AG09309 (cell line): ENCODE results near the gene SOX6.

Experiments
- DNase-seq: peaks from one replicate; pipeline ENCODE4 v3.0.0-alpha.2; 2010; ENCODE audit warnings: low read depth
- H3K4me3 ChIP-seq: 2 replicates; pipeline ENCODE4 v1.5.1; 2011; ENCODE audit warnings: mild to moderate bottlenecking, low read depth, low read length, moderate library complexity; ENCODE audit not compliant: control insufficient read depth
- TF ChIP-seq, protein P1 (sequence below): IDR thresholded peaks from 2 replicates; pipeline ENCODE4 v1.5.1; 2011; ENCODE audit warnings: mild to moderate bottlenecking, low read depth, low read length, inconsistent platforms; ENCODE audit not compliant: insufficient read depth, control insufficient read depth; ENCODE audit errors: missing control alignments

SOX6 gene

DNA sequence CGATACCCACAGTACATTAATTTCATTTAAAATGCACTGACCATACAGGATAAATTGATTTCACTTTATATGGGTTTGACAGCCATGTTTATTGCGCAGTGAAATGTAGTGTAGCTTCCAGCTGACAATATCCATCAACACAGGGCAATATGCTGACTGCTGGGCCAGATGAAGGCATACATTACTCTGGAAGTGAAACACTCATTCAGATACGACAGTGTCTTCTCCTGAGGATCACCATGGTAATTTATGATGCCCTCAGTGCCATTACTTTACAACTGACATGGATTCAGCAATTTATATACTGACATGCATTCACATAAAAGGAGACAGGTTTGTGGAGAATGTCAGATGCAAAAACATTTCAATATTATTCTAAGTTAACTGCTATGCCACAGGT is 365.1 kb downstream of the SOX6 start:
- TF ChIP-seq, protein P1, sequence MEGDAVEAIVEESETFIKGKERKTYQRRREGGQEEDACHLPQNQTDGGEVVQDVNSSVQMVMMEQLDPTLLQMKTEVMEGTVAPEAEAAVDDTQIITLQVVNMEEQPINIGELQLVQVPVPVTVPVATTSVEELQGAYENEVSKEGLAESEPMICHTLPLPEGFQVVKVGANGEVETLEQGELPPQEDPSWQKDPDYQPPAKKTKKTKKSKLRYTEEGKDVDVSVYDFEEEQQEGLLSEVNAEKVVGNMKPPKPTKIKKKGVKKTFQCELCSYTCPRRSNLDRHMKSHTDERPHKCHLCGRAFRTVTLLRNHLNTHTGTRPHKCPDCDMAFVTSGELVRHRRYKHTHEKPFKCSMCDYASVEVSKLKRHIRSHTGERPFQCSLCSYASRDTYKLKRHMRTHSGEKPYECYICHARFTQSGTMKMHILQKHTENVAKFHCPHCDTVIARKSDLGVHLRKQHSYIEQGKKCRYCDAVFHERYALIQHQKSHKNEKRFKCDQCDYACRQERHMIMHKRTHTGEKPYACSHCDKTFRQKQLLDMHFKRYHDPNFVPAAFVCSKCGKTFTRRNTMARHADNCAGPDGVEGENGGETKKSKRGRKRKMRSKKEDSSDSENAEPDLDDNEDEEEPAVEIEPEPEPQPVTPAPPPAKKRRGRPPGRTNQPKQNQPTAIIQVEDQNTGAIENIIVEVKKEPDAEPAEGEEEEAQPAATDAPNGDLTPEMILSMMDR, result no peak
- no peak overlapping the region for H3K4me3 ChIP-seq
- DNase-seq, result no peak

DNA sequence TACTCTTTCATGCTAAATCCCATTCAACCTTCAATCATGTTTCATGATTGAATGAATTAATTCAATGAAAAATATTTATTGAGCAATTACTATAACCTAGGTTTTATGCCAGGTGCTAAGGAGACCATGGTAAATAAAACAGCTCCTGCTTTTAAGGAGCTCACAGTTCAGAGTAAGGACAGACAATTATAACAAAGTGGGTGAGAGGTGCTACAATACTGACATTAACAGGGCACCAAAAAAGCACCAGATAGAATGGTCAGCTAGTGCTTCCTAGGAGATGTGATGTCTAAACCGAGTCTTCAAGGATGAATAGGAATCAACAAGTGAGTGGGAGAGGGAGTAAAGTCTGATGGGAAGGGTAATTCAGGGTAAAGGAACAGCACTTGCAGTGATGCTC is 366.7 kb downstream of the SOX6 start:
- no peak for DNase-seq
- TF ChIP-seq, protein P1, result no peak
- H3K4me3 ChIP-seq, result no peak overlapping the region

DNA sequence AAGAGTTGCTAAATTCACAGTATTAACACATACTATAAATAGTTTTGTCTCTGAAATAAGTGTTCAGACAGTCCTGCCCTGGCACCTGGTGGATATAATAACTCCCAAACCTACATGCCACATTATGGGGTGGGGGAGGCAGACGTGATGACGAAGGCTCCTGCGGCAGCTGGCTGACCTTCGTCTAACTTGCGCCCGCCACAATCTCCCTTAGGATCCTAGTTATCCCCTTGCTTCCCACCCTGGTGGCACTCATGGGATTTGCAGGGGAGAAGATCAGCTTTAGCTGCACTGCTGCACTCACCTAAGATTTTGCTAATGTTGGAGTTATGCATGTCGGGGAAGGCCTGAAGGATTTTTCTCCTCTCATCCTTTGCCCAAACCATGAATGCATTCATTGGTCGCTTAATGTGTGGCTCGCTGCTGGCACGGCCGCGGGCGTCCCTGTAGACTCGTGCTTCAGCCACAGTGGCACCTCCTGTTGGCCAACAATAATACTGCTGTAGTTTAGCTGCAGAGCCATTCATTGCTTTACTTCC is 367.6 kb downstream of the SOX6 start:
- TF ChIP-seq, protein P1, result peak; percentile 3
- DNase-seq, result no peak
- H3K4me3 ChIP-seq, result no peak overlapping the region

DNA sequence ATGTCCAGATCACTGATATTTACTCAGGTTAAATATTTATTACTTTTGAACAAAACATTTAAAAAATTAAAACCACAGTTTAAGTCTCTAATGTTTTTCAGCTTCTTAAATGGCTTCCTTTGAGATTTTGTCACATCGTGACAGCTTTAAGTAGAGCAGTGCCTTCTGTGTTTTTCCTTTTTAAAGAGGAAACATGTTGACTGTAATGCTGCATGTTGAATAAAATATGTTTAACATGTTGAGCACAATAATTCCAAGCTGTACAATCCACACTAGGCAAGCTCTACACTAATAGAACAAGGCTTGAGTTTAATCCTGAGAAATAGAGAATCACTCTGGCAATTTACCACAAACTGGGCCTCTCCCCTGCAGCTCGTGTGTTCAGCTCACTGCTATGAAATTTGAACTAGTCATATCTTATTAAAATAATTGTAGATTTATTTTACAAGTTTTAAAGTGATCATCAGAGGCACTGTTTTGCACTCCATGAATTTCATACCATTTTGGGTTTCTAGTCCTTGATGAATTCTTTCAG is 368.3 kb downstream of the SOX6 start:
- TF ChIP-seq, protein P1, result no peak
- DNase-seq, result no peak
- no peak overlapping the region for H3K4me3 ChIP-seq

DNA sequence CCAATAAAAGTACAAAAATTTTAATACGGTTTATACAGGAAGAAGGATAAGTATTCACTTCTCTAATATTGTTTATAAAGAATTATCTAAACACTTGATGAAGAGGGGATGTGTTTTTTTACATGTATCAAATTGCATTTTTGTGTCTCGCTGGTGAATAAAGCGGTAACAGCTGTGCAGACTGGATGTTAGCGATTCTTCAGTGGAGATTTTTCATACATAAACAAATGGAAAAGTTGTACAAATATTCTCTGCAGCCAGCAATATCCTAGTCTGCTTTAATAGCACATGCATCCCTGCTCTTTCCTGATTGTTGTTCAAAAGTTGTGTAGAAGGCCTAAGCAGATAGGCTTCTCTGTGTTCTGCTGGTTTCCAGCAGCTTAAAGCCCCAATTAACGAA is 369.3 kb downstream of the SOX6 start:
- TF ChIP-seq, protein P1, result no peak
- no peak for DNase-seq
- H3K4me3 ChIP-seq, result no peak overlapping the region

DNA sequence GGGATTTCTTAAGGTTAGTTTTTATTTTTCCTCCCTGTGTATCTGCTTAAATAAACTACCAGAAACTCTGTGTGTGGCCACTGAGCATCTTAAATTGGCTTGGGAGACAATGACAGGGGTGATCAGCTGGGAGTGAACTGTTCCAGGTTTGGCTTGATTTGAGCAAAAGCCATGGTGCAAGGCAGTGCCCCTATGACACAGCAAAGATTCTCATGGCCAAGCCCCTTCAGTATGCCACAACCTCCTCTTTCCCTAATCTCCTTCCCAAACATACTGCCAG is 370.5 kb downstream of the SOX6 start:
- H3K4me3 ChIP-seq, result no peak overlapping the region
- no peak for DNase-seq
- TF ChIP-seq, protein P1, result no peak
